Vagina (tissue), 2 donors: ENCODE measurements around the gene HRH3.

ENCODE experiments used
- CTCF ChIP-seq, 3 experiments: fragments of 450-650 bp in 2 of 3; fragments of 200-600 bp in 1 of 3; sonication (generic) in 1 of 3; IDR thresholded peaks; one replicate each; pipeline ENCODE4 v1.5.1; 2017 to 2019; ENCODE audit warnings: antibody characterized with exemption in 3 of 3, mild to moderate bottlenecking in 2 of 3, moderate library complexity in 2 of 3
- POLR2A ChIP-seq, 2 donors: fragments of 450-650 bp; IDR thresholded peaks; one replicate each; pipeline ENCODE4 v1.6.1; 2017; ENCODE audit warnings: antibody characterized with exemption in 2 of 2, mild to moderate bottlenecking in 2 of 2, moderate library complexity in 2 of 2
- POLR2AphosphoS5 ChIP-seq, 2 donors: sonication (generic); formaldehyde crosslinking; IDR thresholded peaks; one replicate each; pipeline ENCODE4 v1.9.0; 2017; ENCODE audit warnings: antibody characterized with exemption in 2 of 2, mild to moderate bottlenecking in 2 of 2, low read depth in 1 of 2; ENCODE audit not compliant: insufficient read depth in 1 of 2

- TF ChIP-seq POLR2AphosphoS5 (IDR thresholded peaks at IDR 0.05; ENCODE audit: insufficient read depth in 1 of 2, low read depth in 1 of 2): no peak
- TF ChIP-seq POLR2A (IDR thresholded peaks at IDR 0.05): no peak
- no peak for TF ChIP-seq CTCF (IDR thresholded peaks at IDR 0.05)
Measured at GRCh38 chr20:62174870-62175624, 45.0 kb downstream of the HRH3 start.
